ENCODE data around the gene GADL1. TPM values are rescaled to one million over a fixed set of nuclear protein-coding genes. Genes with fewer than 3 reads are reported as not detected.

GADL1 gene
- total RNA-seq, 3 donors from 2014 or later: not detected

GRCh38 chr3:30810625-30811024 lies 83.8 kb downstream of the GADL1 start:
- ATAC-seq (no peak), DNase-seq (no peak)

GRCh38 chr3:30805695-30806094 lies 88.8 kb downstream of the GADL1 start:
- no peaks in the 10 kb centered on the region for H3K36me3 ChIP-seq (ENCODE audit: low read depth)
- TF ChIP-seq CTCF (IDR thresholded peaks at IDR 0.05): no peak
- H3K4me3 ChIP-seq: no peak overlapping the region
- intact Hi-C loops (cut with DNase I, micrococcal nuclease): no loop called here
- H3K4me1 ChIP-seq (ENCODE audit: low read depth): no peaks in the 10 kb centered on the region
- ATAC-seq: no peak
- no peak for DNase-seq
- no peaks in the 10 kb centered on the region for H3K9me3 ChIP-seq

More at GRCh38 chr3:30810625-30811024, 83.8 kb downstream of the GADL1 start:
- no peak for TF ChIP-seq CTCF (IDR thresholded peaks at IDR 0.05)
- Histone ChIP-seq H3K4me3 (no peak overlapping the region), H3K36me3 (ENCODE audit: low read depth) (no peaks in the 10 kb centered on the region), H3K9me3 (no peaks in the 10 kb centered on the region), H3K4me1 (ENCODE audit: low read depth) (no peaks in the 10 kb centered on the region)
- intact Hi-C loops (cut with DNase I, micrococcal nuclease): no loop called here

- TF ChIP-seq CTCF (IDR thresholded peaks at IDR 0.05): no peak
- Histone ChIP-seq H3K4me3 (no peak overlapping the region), H3K4me1 (ENCODE audit: low read depth) (no peaks in the 10 kb centered on the region), H3K36me3 (ENCODE audit: low read depth) (no peaks in the 10 kb centered on the region), H3K9me3 (no peaks in the 10 kb centered on the region)
- DNase-seq: no peak
- ATAC-seq: no peak
- intact Hi-C loops (cut with DNase I, micrococcal nuclease): no loop called here
These were observed 89.5 kb downstream of the GADL1 start for GRCh38 chr3:30804984-30805383.

GRCh38 chr3:30795176-30795575 lies 99.3 kb downstream of the GADL1 start:
- intact Hi-C loops (cut with DNase I, micrococcal nuclease): no loop called here
- no peak overlapping the region for H3K4me3 ChIP-seq
- no peak for ATAC-seq

GRCh38 chr3:30793740-30794139 lies 100.7 kb downstream of the GADL1 start:
- DNase-seq: no peak
- no peak for TF ChIP-seq CTCF (IDR thresholded peaks at IDR 0.05)
- H3K4me1 ChIP-seq (ENCODE audit: low read depth): no peaks in the 10 kb centered on the region
- H3K4me3 ChIP-seq: no peak overlapping the region
- ATAC-seq: no peak
- intact Hi-C loops (cut with DNase I, micrococcal nuclease): no loop called here
- H3K9me3 ChIP-seq: no peaks in the 10 kb centered on the region
- H3K36me3 ChIP-seq (ENCODE audit: low read depth): no peaks in the 10 kb centered on the region

More at GRCh38 chr3:30795176-30795575, 99.3 kb downstream of the GADL1 start:
- Histone ChIP-seq H3K4me1 (ENCODE audit: low read depth) (no peaks in the 10 kb centered on the region), H3K36me3 (ENCODE audit: low read depth) (no peaks in the 10 kb centered on the region), H3K9me3 (no peaks in the 10 kb centered on the region)
- DNase-seq: no peak
- no peak for TF ChIP-seq CTCF (IDR thresholded peaks at IDR 0.05)

- no peak for DNase-seq
- TF ChIP-seq CTCF (IDR thresholded peaks at IDR 0.05): no peak
- no peak for ATAC-seq
- intact Hi-C loops (cut with DNase I, micrococcal nuclease): no loop called here
- H3K4me1 ChIP-seq (ENCODE audit: low read depth): no peaks in the 10 kb centered on the region
- no peaks in the 10 kb centered on the region for H3K36me3 ChIP-seq (ENCODE audit: low read depth)
- H3K9me3 ChIP-seq: no peaks in the 10 kb centered on the region
- no peak overlapping the region for H3K4me3 ChIP-seq
These were observed 104.3 kb downstream of the GADL1 start for GRCh38 chr3:30790150-30790549.

Data from mucosa of descending colon (tissue), 3 donors.